GM12892 (cell line): ENCODE data around the gene CUBN.

ENCODE experiments used
- POLR2A ChIP-seq: IDR thresholded peaks from 2 replicates; pipeline ENCODE4 v1.6.1; 2011; ENCODE audit warnings: low read depth, low read length, control low read depth
- POLR2AphosphoS5 ChIP-seq: IDR thresholded peaks from 2 replicates; pipeline ENCODE4 v1.6.1; 2011; ENCODE audit warnings: low read depth, low read length, control low read depth
- TAF1 ChIP-seq: IDR thresholded peaks from 2 replicates; pipeline ENCODE4 v1.6.1; 2011; ENCODE audit warnings: low read depth, mild to moderate bottlenecking, control low read depth, low read length, borderline replicate concordance

- no peak for TF ChIP-seq POLR2AphosphoS5
- TF ChIP-seq POLR2A: no peak
- no peak for TF ChIP-seq TAF1
These were observed 141.5 kb downstream of the CUBN start for GRCh38 chr10:16987976-16988610.
